Ishikawa (cell line): ENCODE results near the gene SLC24A3.

ENCODE experiments used
- CEBPB ChIP-seq: IDR thresholded peaks from 2 replicates; pipeline ENCODE4 v1.6.1; 2012
- CREB1 ChIP-seq: IDR thresholded peaks from 2 replicates; pipeline ENCODE4 v1.6.1; 2012; ENCODE audit warnings: low read depth
- EGR1 ChIP-seq: IDR thresholded peaks from 2 replicates; pipeline ENCODE4 v1.6.1; 2012
- EP300 ChIP-seq: IDR thresholded peaks from 2 replicates; pipeline ENCODE4 v1.6.1; 2012; ENCODE audit warnings: borderline replicate concordance
- FOXM1 ChIP-seq: IDR thresholded peaks from 2 replicates; pipeline ENCODE4 v1.6.1; 2012; ENCODE audit warnings: low read depth, borderline replicate concordance
- MAX ChIP-seq: IDR thresholded peaks from 2 replicates; pipeline ENCODE4 v1.6.1; 2012
- NFIC ChIP-seq: IDR thresholded peaks from 2 replicates; pipeline ENCODE4 v1.6.1; 2012
- RAD21 ChIP-seq: IDR thresholded peaks from 2 replicates; pipeline ENCODE4 v1.6.1; 2012; ENCODE audit warnings: low read depth
- REST ChIP-seq: IDR thresholded peaks from 2 replicates; pipeline ENCODE4 v1.6.1; 2012; ENCODE audit warnings: low read depth, mild to moderate bottlenecking
- TAF1 ChIP-seq: IDR thresholded peaks from 2 replicates; pipeline ENCODE4 v1.6.1; 2012; ENCODE audit warnings: low read depth, mild to moderate bottlenecking
- TCF12 ChIP-seq: IDR thresholded peaks from 2 replicates; pipeline ENCODE4 v1.6.1; 2012; ENCODE audit warnings: low read depth
- TEAD4 ChIP-seq: IDR thresholded peaks from 2 replicates; pipeline ENCODE4 v1.6.1; 2012
- USF1 ChIP-seq: IDR thresholded peaks from 2 replicates; pipeline ENCODE4 v1.6.1; 2012
- YY1 ChIP-seq: IDR thresholded peaks from 2 replicates; pipeline ENCODE4 v1.6.1; 2012; ENCODE audit warnings: low read depth
- ZBTB7A ChIP-seq: IDR thresholded peaks from 2 replicates; pipeline ENCODE4 v1.6.1; 2012; ENCODE audit warnings: low read depth

The SLC24A3 gene

GRCh38 chr20:19520261-19520660 lies 307.8 kb downstream of the SLC24A3 start:
- TF ChIP-seq TEAD4 (no peak), REST (no peak), EGR1 (no peak), NFIC (no peak), CREB1 (no peak)

GRCh38 chr20:19522071-19522801 lies 309.8 kb downstream of the SLC24A3 start:
- TF ChIP-seq ZBTB7A (no peak), TEAD4 (no peak), RAD21 (no peak), EP300 (no peak), USF1 (no peak), MAX (no peak), NFIC (no peak), YY1 (no peak), CEBPB (no peak), FOXM1 (no peak), EGR1 (no peak), CREB1 (no peak), REST (no peak), TAF1 (no peak), TCF12 (no peak)

GRCh38 chr20:19522836-19523590 lies 310.6 kb downstream of the SLC24A3 start:
- no peak for TF ChIP-seq FOXM1
- TF ChIP-seq EP300, result no peak
- TF ChIP-seq CREB1, result no peak
- no peak for TF ChIP-seq TAF1
- TF ChIP-seq NFIC, result no peak
- TF ChIP-seq USF1, result no peak
- TF ChIP-seq RAD21, result no peak
- no peak for TF ChIP-seq TCF12
- TF ChIP-seq CEBPB, result no peak
- TF ChIP-seq MAX, result no peak
- no peak for TF ChIP-seq TEAD4
- no peak for TF ChIP-seq REST

GRCh38 chr20:19524691-19525090 lies 312.2 kb downstream of the SLC24A3 start:
- no peak for TF ChIP-seq FOXM1
- no peak for TF ChIP-seq EP300
- TF ChIP-seq NFIC, result no peak
- no peak for TF ChIP-seq REST
- TF ChIP-seq CEBPB, result no peak
- no peak for TF ChIP-seq RAD21
- no peak for TF ChIP-seq TEAD4
- TF ChIP-seq MAX, result no peak
